Colonic mucosa (tissue), 4 donors: ENCODE results near the gene NPY5R. TPM values are rescaled to one million over a fixed set of nuclear protein-coding genes. Genes with fewer than 3 reads are reported as not detected.

Experiments
- DNase-seq: peaks from one replicate; pipeline ENCODE4 v3.0.0-alpha.2; 2020
- H3K27ac ChIP-seq: fragments of 200-600 bp; one replicate; pipeline ENCODE4 v1.8.0; 2021
- H3K27me3 ChIP-seq: fragments of 200-600 bp; one replicate; pipeline ENCODE4 v1.8.0; 2021
- H3K36me3 ChIP-seq: fragments of 200-600 bp; one replicate; pipeline ENCODE4 v1.8.0; 2021
- H3K4me1 ChIP-seq: fragments of 200-600 bp; one replicate; pipeline ENCODE4 v1.8.0; 2021; ENCODE audit warnings: mild to moderate bottlenecking
- H3K4me3 ChIP-seq: fragments of 200-600 bp; one replicate; pipeline ENCODE4 v1.8.0; 2021
- H3K9ac ChIP-seq, 2 donors: one replicate each; pipeline ENCODE4 v1.7.0; 2013; ENCODE audit warnings: control low read depth in 2 of 2, low read depth in 2 of 2, low read length in 2 of 2
- H3K9me3 ChIP-seq: fragments of 200-600 bp; one replicate; pipeline ENCODE4 v1.8.0; 2021
- CTCF ChIP-seq: fragments of 200-600 bp; IDR thresholded peaks from one replicate; pipeline ENCODE4 v1.8.0; 2022; ENCODE audit warnings: antibody characterized with exemption, mild to moderate bottlenecking
- intact Hi-C: fragments of 100-400 bp; cut with DNase I; formaldehyde crosslinking; loops from one replicate; pipeline ENCODE4 v1.14.1; 2022
- total RNA-seq, 2 donors: library from RNA; stranded (reverse); fragmentation: NEBNext Ultra II Directional in 1 of 2; extraction: Animal tissue kit (Norgen Biotek cat#: 25700) in 1 of 2; gene quantifications; one replicate each; pipeline ENCODE4 v1.2.1, GENCODE V29; 2021
- donor health status: healthy.
- donor health status: DM: no; HTN: no; CAD: no.
- donor health status: DM: no; HTN: no; CAD: no.

Gene NPY5R
- total RNA-seq, 2 donors from 2014 or later, result 0.21 TPM; not detected in 1

- H3K4me1 ChIP-seq, result no peaks in the 10 kb centered on the region
- no peaks in the 10 kb centered on the region for H3K36me3 ChIP-seq
- no peaks in the 10 kb centered on the region for H3K27me3 ChIP-seq
- no peak overlapping the region for H3K27ac ChIP-seq
- no peak overlapping the region for H3K4me3 ChIP-seq
- TF ChIP-seq CTCF, result no peak
- no peak for DNase-seq
- H3K9ac ChIP-seq, result no peak overlapping the region
- H3K9me3 ChIP-seq, result no peaks in the 10 kb centered on the region
- intact Hi-C loops, result no loop called here
Measured at GRCh38 chr4:163384926-163385325, 41.2 kb downstream of the NPY5R start.

- intact Hi-C loops, result no loop called here
- no peak overlapping the region for H3K27ac ChIP-seq
- H3K9me3 ChIP-seq, result no peaks in the 10 kb centered on the region
- no peak for DNase-seq
- no peaks in the 10 kb centered on the region for H3K27me3 ChIP-seq
- TF ChIP-seq CTCF, result no peak
- no peak overlapping the region for H3K9ac ChIP-seq
- no peaks in the 10 kb centered on the region for H3K4me1 ChIP-seq
- no peaks in the 10 kb centered on the region for H3K36me3 ChIP-seq
- no peak overlapping the region for H3K4me3 ChIP-seq
Measured at GRCh38 chr4:163385466-163385865, 41.8 kb downstream of the NPY5R start.

GRCh38 chr4:163391756-163392155 lies 48.1 kb downstream of the NPY5R start:
- no peak for TF ChIP-seq CTCF
- Histone ChIP-seq H3K27ac (no peak overlapping the region), H3K36me3 (no peaks in the 10 kb centered on the region), H3K4me1 (no peaks in the 10 kb centered on the region), H3K9ac (no peak overlapping the region), H3K9me3 (no peaks in the 10 kb centered on the region), H3K4me3 (no peak overlapping the region), H3K27me3 (no peaks in the 10 kb centered on the region)
- intact Hi-C loops, result no loop called here
- DNase-seq, result no peak

GRCh38 chr4:163392328-163392727 lies 48.6 kb downstream of the NPY5R start:
- Histone ChIP-seq H3K9me3 (no peaks in the 10 kb centered on the region), H3K4me3 (no peak overlapping the region), H3K27ac (no peak overlapping the region), H3K9ac (no peak overlapping the region), H3K27me3 (no peaks in the 10 kb centered on the region), H3K4me1 (no peaks in the 10 kb centered on the region), H3K36me3 (no peaks in the 10 kb centered on the region)
- DNase-seq, result no peak
- no peak for TF ChIP-seq CTCF
- intact Hi-C loops, result no loop called here

GRCh38 chr4:163393471-163393870 lies 49.8 kb downstream of the NPY5R start:
- no peak overlapping the region for H3K4me3 ChIP-seq
- H3K27ac ChIP-seq, result no peak overlapping the region
- no peaks in the 10 kb centered on the region for H3K27me3 ChIP-seq
- TF ChIP-seq CTCF, result no peak
- intact Hi-C loops, result no loop called here
- H3K4me1 ChIP-seq, result no peaks in the 10 kb centered on the region
- H3K36me3 ChIP-seq, result no peaks in the 10 kb centered on the region
- no peaks in the 10 kb centered on the region for H3K9me3 ChIP-seq
- H3K9ac ChIP-seq, result no peak overlapping the region
- no peak for DNase-seq

GRCh38 chr4:163395055-163395454 lies 51.4 kb downstream of the NPY5R start:
- TF ChIP-seq CTCF, result no peak
- H3K27me3 ChIP-seq, result no peaks in the 10 kb centered on the region
- H3K9me3 ChIP-seq, result no peaks in the 10 kb centered on the region
- H3K27ac ChIP-seq, result no peak overlapping the region
- intact Hi-C loops, result no loop called here
- no peak overlapping the region for H3K9ac ChIP-seq
- no peak overlapping the region for H3K4me3 ChIP-seq
- no peaks in the 10 kb centered on the region for H3K4me1 ChIP-seq
- DNase-seq, result no peak
- no peaks in the 10 kb centered on the region for H3K36me3 ChIP-seq
